ENCODE measurements around the gene HMGB3.
A peak's percentile ranks its signal among the peaks of the same experiment; 100 is the strongest.

Gene HMGB3

GRCh38 chrX:150982788-150983520 is at the start of gene HMGB3:
Gene HMGB3 (plus strand): TSS chrX:150983335. CDS start chrX:150985600, 2,265 bp downstream.
- peak within 1 kb of the TSS; percentile 71 for H3K4me3 ChIP-seq (ENCODE audit: low read depth, low read length)

GRCh38 chrX:150933945-150934350 is 49.2 kb upstream of the HMGB3 start:
- no peak for TF ChIP-seq CTCF (IDR thresholded peaks at IDR 0.05; ENCODE audit: borderline replicate concordance, insufficient read depth, low read depth, low read length)
- no peak overlapping the region for H3K4me3 ChIP-seq (ENCODE audit: low read depth, low read length)

More at GRCh38 chrX:150982788-150983520, at the start of gene HMGB3:
- no peak for TF ChIP-seq CTCF (IDR thresholded peaks at IDR 0.05; ENCODE audit: borderline replicate concordance, insufficient read depth, low read depth, low read length)

- no peak overlapping the region for H3K4me3 ChIP-seq (ENCODE audit: low read depth, low read length)
- no peak for TF ChIP-seq CTCF (IDR thresholded peaks at IDR 0.05; ENCODE audit: borderline replicate concordance, insufficient read depth, low read depth, low read length)
These were observed 48.7 kb upstream of the HMGB3 start for GRCh38 chrX:150934453-150934852.

GRCh38 chrX:150935467-150935866 is 47.7 kb upstream of the HMGB3 start:
- no peak for TF ChIP-seq CTCF (IDR thresholded peaks at IDR 0.05; ENCODE audit: borderline replicate concordance, insufficient read depth, low read depth, low read length)

GRCh38 chrX:150936556-150936955 is 46.6 kb upstream of the HMGB3 start:
- TF ChIP-seq CTCF (IDR thresholded peaks at IDR 0.05; ENCODE audit: borderline replicate concordance, insufficient read depth, low read depth, low read length): no peak
- H3K4me3 ChIP-seq (ENCODE audit: low read depth, low read length): no peak overlapping the region

More at GRCh38 chrX:150935467-150935866, 47.7 kb upstream of the HMGB3 start:
- no peak overlapping the region for H3K4me3 ChIP-seq (ENCODE audit: low read depth, low read length)

- no peak overlapping the region for H3K4me3 ChIP-seq (ENCODE audit: low read depth, low read length)
- no peak for TF ChIP-seq CTCF (IDR thresholded peaks at IDR 0.05; ENCODE audit: borderline replicate concordance, insufficient read depth, low read depth, low read length)
These were observed 42.2 kb upstream of the HMGB3 start for GRCh38 chrX:150940844-150941495.

- H3K4me3 ChIP-seq (ENCODE audit: low read depth, low read length): no peak overlapping the region
- TF ChIP-seq CTCF (IDR thresholded peaks at IDR 0.05; ENCODE audit: borderline replicate concordance, insufficient read depth, low read depth, low read length): no peak
These were observed 41.6 kb upstream of the HMGB3 start for GRCh38 chrX:150941580-150941979.
